ENCODE data around the gene RNF225.

Gene RNF225

GRCh38 chr19:58428617-58429016 lies 33.2 kb downstream of the RNF225 start:
- Histone ChIP-seq H3K4me1 (ENCODE audit: control insufficient read depth, low read length) (no peaks in the 10 kb centered on the region), H3K9me3 (ENCODE audit: control insufficient read depth, insufficient read depth, low read length) (peaks cover 27% of the 10 kb centered on the region), H3K4me2 (ENCODE audit: low read length) (no peak overlapping the region), H3F3A (ENCODE audit: control insufficient read depth, insufficient read depth) (no peaks in the 10 kb centered on the region), H3K9me2 (replicated peaks; ENCODE audit: control insufficient read depth, low read length) (no peaks in the 10 kb centered on the region), H4K20me1 (ENCODE audit: control insufficient read depth, insufficient read depth, low read depth, low read length) (no peaks in the 10 kb centered on the region), H3K36me3 (ENCODE audit: control insufficient read depth, low read length) (peaks cover 9% of the 10 kb centered on the region), H3K4me3 (ENCODE audit: low read length) (no peak overlapping the region), H3K79me2 (ENCODE audit: control insufficient read depth, low read length) (no peaks in the 10 kb centered on the region), H3K27ac (ENCODE audit: low read depth, low read length) (no peak overlapping the region), H3K27me3 (ENCODE audit: control insufficient read depth, low read length) (no peaks in the 10 kb centered on the region)
- TF ChIP-seq, protein P1, sequence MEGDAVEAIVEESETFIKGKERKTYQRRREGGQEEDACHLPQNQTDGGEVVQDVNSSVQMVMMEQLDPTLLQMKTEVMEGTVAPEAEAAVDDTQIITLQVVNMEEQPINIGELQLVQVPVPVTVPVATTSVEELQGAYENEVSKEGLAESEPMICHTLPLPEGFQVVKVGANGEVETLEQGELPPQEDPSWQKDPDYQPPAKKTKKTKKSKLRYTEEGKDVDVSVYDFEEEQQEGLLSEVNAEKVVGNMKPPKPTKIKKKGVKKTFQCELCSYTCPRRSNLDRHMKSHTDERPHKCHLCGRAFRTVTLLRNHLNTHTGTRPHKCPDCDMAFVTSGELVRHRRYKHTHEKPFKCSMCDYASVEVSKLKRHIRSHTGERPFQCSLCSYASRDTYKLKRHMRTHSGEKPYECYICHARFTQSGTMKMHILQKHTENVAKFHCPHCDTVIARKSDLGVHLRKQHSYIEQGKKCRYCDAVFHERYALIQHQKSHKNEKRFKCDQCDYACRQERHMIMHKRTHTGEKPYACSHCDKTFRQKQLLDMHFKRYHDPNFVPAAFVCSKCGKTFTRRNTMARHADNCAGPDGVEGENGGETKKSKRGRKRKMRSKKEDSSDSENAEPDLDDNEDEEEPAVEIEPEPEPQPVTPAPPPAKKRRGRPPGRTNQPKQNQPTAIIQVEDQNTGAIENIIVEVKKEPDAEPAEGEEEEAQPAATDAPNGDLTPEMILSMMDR (IDR thresholded peaks at IDR 0.05; ENCODE audit: low read depth, low read length, poor library complexity, severe bottlenecking): no peak
- no peak for TF ChIP-seq EZH2phosphoT487 (IDR thresholded peaks at IDR 0.05; ENCODE audit: borderline replicate concordance, low read length)

DNA sequence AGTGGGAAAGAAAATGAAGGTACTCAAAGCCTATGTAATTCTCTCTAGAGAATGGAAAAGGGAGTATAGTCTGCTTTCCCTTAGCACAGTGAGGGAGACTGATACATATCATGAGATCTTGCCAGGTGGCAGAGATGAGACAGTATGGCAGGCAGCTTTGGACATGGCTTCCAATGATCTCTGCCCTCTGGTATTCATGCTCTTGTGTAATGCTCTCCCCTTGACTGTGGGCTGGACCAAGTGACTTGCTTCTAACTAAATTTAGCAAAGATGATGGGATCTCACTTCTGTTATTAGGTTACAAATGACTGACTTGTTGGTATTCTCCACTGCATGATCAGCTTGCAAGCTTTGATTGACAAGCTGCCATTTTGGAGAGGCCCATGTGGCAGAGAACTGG lies 34.3 kb downstream of the RNF225 start:
- peaks cover 38% of the 10 kb centered on the region for H3K9me3 ChIP-seq (ENCODE audit: control insufficient read depth, insufficient read depth, low read length)

DNA sequence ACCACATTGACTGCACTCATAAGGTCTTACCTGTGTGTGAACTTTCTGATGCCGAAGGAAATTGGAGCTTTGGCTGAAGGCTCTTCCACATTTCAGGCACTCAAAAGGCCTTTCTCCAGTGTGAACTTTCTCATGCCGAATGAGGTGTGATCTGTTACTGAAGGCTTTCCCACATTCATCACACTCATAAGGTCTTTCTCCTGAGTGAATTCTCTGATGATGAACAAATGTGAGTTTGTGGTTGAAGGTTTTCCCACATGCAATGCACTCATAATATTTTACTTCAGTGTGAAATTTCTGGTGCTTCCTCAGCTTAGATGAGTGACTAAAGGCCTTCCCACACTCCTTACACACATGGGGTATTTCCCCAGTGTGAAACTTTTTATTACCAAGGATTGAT lies 38.8 kb downstream of the RNF225 start:
- Histone ChIP-seq H3F3A (ENCODE audit: control insufficient read depth, insufficient read depth) (no peaks in the 10 kb centered on the region), H4K20me1 (ENCODE audit: control insufficient read depth, insufficient read depth, low read depth, low read length) (no peaks in the 10 kb centered on the region), H3K27ac (ENCODE audit: low read depth, low read length) (no peak overlapping the region), H3K4me2 (ENCODE audit: low read length) (no peak overlapping the region), H3K9me2 (replicated peaks; ENCODE audit: control insufficient read depth, low read length) (no peaks in the 10 kb centered on the region), H3K36me3 (ENCODE audit: control insufficient read depth, low read length) (peaks cover 22% of the 10 kb centered on the region), H3K9me3 (ENCODE audit: control insufficient read depth, insufficient read depth, low read length) (peaks cover 57% of the 10 kb centered on the region), H3K27me3 (ENCODE audit: control insufficient read depth, low read length) (no peaks in the 10 kb centered on the region), H3K79me2 (ENCODE audit: control insufficient read depth, low read length) (no peaks in the 10 kb centered on the region), H3K4me3 (ENCODE audit: low read length) (no peak overlapping the region), H3K4me1 (ENCODE audit: control insufficient read depth, low read length) (0 out of 2 replicates have a peak, but pooled peaks cover under 1% of the 10 kb centered on the region)
- no peak for TF ChIP-seq EZH2phosphoT487 (IDR thresholded peaks at IDR 0.05; ENCODE audit: borderline replicate concordance, low read length)
- TF ChIP-seq, protein P1 (IDR thresholded peaks at IDR 0.05; ENCODE audit: low read depth, low read length, poor library complexity, severe bottlenecking): no peak

More for the DNA sequence above, 34.3 kb downstream of the RNF225 start:
- no peak for TF ChIP-seq EZH2phosphoT487 (IDR thresholded peaks at IDR 0.05; ENCODE audit: borderline replicate concordance, low read length)
- TF ChIP-seq, protein P1 (IDR thresholded peaks at IDR 0.05; ENCODE audit: low read depth, low read length, poor library complexity, severe bottlenecking): no peak
- Histone ChIP-seq H3K4me1 (ENCODE audit: control insufficient read depth, low read length) (no peaks in the 10 kb centered on the region), H3K27me3 (ENCODE audit: control insufficient read depth, low read length) (no peaks in the 10 kb centered on the region), H3K9me2 (replicated peaks; ENCODE audit: control insufficient read depth, low read length) (no peaks in the 10 kb centered on the region), H3K36me3 (ENCODE audit: control insufficient read depth, low read length) (peaks cover 20% of the 10 kb centered on the region), H3K4me2 (ENCODE audit: low read length) (no peak overlapping the region), H3K27ac (ENCODE audit: low read depth, low read length) (no peak overlapping the region), H3K4me3 (ENCODE audit: low read length) (no peak overlapping the region), H4K20me1 (ENCODE audit: control insufficient read depth, insufficient read depth, low read depth, low read length) (no peaks in the 10 kb centered on the region), H3K79me2 (ENCODE audit: control insufficient read depth, low read length) (no peaks in the 10 kb centered on the region), H3F3A (ENCODE audit: control insufficient read depth, insufficient read depth) (no peaks in the 10 kb centered on the region)
